SKM-1 treated with dmso at 0.1 percent for 144 hours (cell line): ENCODE measurements around the gene MAPK1.
"Not testable (repeated sequence)": the region's sequence is repeated elsewhere in the genome, so short reads cannot be mapped to it uniquely, and the experiment has no call there.

ENCODE experiments used
- DNase-seq: peaks from one replicate; lab custom pipeline; 2025; ENCODE audit not compliant: unreplicated experiment; lab: John Stamatoyannopoulos, UW

Gene MAPK1

GRCh38 chr22:21793716-21794115 lies 73.7 kb downstream of the MAPK1 start:
- DNase-seq = not testable (repeated sequence)

GRCh38 chr22:21791635-21792625 lies 75.5 kb downstream of the MAPK1 start:
- DNase-seq = no peak

GRCh38 chr22:21790849-21791610 lies 76.4 kb downstream of the MAPK1 start:
- not testable (repeated sequence) for DNase-seq

DNA sequence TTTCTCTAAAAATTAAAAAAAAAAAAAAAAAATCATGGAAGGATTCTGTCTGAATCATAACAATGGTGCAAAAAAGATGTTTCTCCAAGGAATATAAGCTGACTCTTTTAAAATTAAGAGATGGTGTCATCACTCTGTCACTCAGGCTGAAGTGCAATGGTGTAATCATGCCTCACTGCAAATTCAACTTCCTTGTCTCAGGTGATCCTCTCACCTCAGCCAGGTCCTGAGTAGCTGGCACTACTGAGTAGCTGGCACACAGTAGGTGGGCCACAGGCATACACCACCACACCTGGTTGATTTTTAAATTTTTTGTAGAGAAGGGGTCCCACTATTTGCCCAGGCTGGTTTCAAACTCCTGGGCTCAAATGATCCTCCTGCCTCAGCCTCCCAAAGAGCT lies 77.1 kb downstream of the MAPK1 start:
- DNase-seq = no peak

GRCh38 chr22:21787565-21787964 lies 79.9 kb downstream of the MAPK1 start:
- not testable (repeated sequence) for DNase-seq

- no peak for DNase-seq
These were observed 87.2 kb downstream of the MAPK1 start for GRCh38 chr22:21780259-21780658.

DNA sequence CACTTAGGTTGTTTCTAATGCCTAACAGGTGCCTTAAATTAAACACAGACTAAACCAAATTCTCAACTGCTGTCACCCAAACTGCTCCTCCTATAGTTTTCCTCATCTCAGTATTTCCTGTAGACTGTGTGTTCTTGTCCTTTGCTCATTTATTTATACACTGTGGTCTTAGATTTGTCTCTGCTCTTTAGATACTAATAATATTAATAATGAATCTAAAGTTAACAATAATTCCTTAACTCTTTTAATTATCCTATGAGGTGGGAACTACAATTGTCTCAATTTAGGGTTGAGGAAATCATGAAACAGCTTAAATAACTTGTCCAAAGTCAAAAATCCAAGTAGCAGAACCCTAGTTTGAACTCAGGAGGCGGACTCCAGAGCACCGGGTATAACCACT lies 88.0 kb downstream of the MAPK1 start:
- no peak for DNase-seq

GRCh38 chr22:21778705-21779363 lies 88.6 kb downstream of the MAPK1 start:
- DNase-seq = no peak

DNA sequence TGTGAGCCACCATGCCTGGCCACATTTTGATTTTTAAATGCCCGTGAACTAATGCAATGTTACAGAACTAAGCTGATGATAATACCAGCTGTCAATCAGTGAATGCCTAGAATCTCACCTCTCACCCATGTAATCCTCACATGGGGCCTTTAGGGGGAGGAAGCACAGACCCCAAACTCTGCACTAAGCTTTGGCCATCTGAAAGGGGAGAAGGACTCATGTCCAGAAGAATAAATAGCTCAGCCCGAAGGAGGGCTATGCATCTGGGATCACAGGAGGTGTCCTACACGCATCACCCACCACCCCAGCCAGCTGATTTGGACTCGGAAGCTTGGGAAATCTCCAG lies 95.8 kb downstream of the MAPK1 start:
- DNase-seq = no peak

- no peak for DNase-seq
These were observed 99.0 kb downstream of the MAPK1 start for GRCh38 chr22:21768435-21768834.

DNA sequence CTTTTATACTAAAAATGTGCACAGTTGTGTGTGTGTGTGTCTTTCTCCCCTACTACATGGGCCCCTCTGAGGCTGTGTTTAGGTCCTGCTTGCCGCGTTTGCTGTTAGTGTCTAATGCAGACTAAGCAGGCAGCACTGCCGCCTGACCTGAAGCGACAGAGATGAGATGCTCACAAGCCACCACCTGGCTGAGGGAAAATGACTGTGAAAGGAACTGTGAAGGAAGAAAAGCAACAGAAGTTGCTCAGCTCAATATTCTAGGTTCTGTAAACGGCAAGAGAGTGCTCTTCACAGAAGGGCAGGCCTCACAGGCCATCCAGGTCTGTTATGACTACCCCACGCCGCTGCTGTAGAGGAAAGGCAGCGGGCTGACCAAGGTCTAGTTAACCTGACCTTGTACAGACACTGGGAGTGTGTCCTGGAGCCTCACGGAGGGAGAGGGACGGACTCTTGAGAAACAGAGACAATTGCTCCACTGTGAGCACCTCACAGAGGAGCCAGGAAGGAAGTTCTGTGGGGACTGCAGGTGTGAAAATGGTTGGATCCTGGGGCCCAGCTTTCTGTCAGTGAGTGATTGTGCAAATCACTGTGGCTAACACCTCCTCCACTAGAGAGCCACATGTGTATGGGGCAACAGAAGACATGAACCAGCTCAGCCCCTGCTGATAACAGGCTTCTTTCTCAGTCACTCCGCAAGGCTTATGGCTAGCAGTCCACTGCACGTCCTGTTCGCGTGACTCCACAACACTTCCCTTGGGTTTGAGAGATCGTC lies 100.6 kb downstream of the MAPK1 start:
- DNase-seq = peak; percentile 87

DNA sequence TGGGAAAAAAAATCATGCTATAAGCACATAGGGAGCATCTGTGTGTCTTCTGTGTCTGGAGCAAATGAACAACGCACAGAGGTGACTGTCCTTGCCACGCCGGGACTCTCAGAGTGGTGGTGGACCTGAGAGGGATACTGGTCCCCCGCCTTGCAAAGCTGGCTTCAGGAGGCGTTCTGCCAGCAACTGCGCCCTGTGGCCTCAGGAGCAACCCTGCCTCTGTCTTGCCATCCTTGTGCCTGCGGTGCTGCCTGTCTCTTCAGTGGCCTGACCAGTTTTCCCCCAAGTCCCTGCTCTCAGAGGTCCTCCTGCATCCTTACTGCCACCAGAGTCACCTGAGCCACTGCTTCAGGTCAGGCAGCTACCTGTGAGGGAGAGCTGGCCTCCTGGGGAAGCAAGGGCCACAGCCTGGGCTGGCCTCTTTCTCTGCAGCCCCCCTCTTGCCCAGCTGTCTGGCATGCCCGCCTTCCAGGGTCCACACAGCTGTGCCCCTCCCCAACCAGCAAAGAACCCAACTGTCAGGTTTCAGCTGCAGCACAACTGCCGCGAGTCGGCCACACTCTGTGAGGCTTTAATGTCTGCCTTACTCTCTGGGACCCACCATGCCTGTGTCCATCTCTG lies 101.4 kb downstream of the MAPK1 start:
- DNase-seq = no peak

- no peak for DNase-seq
These were observed 103.2 kb downstream of the MAPK1 start for GRCh38 chr22:21764038-21764804.

DNA sequence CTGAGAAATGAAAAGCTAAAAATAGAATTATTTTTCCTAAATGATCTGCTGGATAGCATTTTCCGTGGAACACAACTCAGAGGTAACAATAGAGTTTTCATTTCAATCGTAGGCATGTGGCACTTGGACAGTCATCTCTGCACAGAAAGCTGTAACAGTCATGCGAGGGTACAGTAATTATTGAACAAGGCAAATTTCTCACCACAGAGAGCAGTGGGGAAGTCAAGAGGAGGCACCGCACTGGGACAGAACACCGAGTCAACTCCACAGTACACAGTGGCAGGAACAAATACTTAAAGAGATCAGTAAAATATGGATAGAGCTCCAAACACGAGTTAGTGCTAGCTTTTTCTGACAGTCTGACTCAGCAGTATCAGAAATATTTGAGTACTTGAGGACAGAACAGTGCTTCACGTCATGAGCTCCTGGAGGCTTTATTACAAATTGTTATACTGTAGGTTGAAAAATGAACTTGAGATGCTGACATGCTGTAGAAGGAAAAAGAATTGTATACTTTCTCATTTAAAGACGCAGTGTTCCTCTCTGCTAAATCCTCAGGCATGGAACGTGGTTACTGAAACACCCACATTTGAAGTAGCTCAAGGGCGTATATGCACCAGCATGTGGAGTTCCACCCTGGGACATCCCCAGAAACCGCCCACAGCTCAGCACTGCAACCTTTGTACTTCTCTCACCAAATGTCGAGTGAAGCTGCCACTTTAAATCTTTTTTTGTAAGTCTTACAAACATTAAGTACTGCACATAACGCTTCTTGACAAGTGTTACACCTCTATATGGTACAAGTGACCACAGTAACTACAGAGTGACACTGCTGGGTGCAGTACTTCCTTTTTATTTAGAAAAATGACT lies 104.5 kb downstream of the MAPK1 start:
- DNase-seq = no peak

DNA sequence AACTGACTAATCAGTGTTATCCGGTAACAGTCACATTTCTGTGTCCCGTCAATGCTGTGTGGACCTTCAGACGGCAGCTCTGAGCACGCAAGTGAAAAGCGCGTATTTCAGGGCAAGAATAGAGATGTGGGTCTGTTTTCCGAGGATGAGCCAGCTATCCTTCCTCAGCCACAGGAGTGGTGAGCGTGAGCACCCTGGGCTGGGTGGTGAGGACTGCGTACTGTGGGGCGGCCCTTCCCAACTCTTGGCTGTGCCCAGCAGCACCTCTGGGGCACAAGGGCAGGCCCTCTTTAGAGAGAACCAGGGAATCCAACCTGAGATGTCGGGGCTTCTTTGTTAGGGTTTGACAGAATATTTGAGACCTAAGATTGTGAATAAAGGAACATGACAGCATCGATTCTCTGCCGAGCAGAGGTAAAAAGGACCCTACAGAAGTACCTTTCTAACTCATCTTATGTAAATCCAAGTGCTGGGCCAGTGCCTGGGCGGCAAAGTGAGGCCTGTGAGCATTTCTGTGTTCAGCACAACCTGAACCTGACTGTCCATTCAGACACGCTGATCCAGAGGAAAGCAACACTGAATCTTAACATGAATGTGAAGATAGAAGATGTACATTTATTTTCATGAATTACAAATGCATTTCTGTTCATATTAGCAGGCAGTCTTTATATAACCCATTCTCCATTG lies 105.3 kb downstream of the MAPK1 start:
- DNase-seq = no peak

GRCh38 chr22:21761086-21761485 lies 106.4 kb downstream of the MAPK1 start:
- no peak for DNase-seq

DNA sequence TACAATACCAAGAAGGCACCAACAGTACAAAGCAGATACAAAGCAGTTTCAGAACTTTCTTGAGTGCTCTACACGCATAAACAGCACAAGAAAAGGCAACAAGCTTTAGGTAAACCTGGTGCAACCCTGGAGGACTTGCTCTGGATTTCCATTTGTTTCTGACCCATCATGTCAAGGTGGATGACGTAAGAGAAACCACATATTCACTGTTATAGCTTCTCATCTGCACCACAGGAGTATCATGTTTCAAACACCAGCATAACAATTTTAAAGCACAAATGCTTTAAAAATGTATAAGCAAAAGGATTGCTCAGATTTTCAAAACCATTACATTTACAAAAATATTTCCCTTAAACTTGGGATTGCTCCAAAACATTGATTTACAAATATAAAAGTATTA lies 106.8 kb downstream of the MAPK1 start:
- peak; percentile 7 for DNase-seq
